Measurements from ENCODE around the gene ECEL1.
"Not testable (repeated sequence)": the region's sequence is repeated elsewhere in the genome, so short reads cannot be mapped to it uniquely, and the experiment has no call there.

Gene ECEL1, protein sequence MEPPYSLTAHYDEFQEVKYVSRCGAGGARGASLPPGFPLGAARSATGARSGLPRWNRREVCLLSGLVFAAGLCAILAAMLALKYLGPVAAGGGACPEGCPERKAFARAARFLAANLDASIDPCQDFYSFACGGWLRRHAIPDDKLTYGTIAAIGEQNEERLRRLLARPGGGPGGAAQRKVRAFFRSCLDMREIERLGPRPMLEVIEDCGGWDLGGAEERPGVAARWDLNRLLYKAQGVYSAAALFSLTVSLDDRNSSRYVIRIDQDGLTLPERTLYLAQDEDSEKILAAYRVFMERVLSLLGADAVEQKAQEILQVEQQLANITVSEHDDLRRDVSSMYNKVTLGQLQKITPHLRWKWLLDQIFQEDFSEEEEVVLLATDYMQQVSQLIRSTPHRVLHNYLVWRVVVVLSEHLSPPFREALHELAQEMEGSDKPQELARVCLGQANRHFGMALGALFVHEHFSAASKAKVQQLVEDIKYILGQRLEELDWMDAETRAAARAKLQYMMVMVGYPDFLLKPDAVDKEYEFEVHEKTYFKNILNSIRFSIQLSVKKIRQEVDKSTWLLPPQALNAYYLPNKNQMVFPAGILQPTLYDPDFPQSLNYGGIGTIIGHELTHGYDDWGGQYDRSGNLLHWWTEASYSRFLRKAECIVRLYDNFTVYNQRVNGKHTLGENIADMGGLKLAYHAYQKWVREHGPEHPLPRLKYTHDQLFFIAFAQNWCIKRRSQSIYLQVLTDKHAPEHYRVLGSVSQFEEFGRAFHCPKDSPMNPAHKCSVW

DNA sequence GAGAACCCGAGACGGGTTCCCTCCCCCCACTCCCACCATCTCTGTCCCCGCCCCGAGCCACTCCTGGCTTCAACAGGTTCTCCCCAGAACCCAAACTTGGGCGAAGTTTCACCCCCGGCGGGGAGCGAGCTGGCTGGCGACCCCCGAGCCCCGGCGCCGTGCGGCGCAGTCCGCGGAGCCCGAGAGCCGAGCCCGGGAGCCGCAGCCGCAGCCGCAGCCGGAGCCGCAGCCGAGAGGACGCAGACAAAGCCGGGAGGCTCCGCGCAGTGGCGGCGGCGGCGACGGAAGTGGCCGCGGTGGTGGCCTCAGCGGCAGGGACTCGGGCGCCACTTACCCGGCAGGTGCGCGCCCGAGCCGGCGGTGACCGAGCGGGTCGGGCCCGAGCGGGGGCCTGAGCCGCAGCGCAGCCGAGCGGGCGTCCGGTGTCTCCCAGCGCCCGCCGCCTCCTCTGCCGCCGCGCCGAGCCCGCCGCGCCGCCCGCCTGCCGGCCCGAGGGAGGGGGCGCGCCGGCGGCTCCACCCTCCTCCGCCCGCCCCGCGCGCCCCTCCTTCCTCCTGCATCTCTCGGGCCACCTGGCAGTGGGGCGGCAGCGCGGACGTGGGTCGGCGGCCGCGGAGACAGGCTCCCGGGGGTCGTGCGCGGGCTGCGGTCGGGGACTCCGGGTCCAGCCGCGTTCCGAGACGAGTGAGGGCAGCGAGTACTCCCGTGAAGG is at the start of gene ECEL1:
Gene ECEL1 (minus strand): TSS at position 450 of the 712 bp plus-strand sequence. CDS start 1,181 bp downstream, outside the sequence.
- no peak for DNase-seq

DNA sequence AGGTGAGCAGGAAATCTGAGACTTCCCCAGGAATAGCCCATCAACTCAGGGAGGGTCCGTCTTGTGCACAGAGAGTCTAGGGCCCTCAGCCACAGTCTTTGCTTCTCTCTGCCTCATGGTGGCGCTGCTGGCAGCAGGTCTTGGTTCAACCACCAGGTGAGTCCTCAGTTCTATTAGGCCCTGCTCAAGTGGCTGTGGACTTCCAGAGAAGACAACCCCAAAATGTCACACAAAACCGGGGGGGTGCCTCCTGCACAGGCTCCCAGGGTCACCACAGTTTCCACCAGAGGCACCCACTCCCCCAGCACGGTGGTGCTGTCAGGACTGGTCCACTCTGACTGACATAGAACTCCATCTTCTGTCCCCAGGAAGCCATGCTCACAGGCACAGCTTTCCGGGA is 49.4 kb upstream of the ECEL1 start:
- DNase-seq, result no peak

DNA sequence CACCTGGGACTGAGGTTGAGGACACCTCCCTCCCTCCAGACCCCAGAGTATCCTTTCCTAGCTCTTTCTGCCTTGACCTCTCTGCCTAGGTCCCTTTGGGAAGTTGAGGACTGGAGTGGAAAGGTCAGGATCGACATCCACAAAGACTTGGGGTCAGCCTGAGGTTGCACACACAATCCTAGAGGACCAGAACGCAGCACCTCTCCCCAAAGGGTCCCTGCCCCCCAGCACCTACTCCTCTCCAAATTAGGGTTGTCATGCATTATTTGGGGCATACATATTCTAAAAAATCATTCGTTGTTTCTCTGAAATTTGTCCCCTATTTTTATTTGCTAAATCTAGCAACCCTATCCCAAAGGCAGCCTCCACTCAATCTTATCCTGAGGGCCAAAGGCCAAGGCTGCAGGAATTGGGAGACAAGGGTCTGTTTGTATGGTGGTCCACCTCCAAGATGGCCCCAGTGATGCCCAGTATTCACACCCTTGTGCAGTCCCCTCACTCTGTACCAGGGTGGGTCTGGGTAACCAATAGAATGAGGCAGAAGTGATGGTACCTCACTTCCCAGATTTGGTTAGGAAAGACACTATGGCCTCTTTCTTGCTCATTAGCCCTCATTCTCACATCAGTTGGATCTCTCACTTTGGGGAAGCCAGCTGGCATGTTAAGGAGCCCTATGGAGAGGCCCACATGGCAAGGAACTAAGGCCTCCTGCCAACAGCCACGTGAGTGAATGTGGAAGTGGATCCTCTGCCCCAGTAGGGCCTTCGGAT is 48.3 kb upstream of the ECEL1 start:
- no peak for DNase-seq

DNA sequence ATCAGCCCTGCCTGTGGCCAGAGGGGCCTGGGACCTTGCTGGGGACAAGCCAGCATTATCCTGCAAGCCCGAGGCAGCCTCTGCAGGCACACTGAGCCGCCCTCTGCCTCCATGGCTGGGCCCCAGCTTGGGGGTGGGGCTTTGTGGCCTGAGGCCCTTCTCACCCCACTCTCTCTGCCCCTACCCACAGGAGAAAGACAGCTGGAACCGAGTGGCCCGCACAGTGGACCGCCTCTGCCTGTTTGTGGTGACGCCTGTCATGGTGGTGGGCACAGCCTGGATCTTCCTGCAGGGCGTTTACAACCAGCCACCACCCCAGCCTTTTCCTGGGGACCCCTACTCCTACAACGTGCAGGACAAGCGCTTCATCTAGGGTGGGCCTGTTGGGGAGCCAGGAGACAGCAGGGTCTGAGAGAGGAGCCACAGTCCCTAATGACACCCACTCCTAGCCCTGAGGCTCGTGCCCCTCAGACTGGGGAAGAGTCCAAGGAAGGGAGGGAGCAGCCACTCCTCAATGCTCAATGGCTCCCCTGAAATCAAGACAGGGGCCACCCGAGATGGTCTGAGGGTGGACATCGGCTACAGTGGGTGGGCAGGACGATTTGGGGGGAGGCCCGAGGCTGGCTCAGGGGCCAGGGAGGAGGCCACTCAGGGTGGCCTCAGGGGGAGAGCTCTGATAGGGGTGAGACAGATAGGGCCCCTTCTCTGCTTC is 47.5 kb upstream of the ECEL1 start:
- DNase-seq, result no peak

DNA sequence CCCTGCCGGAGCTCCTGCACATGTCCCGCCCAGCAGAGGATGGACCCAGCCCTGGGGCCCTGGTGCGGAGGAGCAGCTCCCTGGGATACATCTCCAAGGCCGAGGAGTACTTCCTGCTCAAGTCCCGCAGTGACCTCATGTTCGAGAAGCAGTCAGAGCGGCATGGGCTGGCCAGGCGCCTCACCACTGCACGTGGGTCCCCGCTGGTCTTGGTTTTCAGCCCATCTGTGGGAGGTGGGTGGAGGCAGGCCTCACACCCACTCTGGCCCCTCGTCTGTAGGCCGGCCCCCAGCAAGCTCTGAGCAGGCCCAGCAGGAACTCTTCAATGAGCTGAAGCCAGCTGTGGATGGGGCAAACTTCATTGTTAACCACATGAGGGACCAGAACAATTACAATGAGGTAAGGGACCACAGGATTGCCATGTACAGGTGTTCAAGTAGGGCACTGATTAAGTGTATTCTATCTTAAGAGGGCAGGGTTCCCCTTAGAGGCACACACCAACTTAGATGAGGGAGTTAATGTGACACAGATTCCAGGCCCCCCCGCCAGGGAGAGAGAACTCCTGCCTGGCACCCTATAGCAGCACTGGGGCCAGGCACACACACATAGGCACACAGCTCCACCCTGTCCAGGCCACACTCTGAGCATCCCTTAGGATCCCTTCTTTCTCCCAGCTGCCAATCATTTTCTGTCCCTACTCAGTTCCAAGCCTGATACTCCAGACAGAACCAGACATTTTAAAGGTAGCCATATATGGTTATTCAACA is 46.5 kb upstream of the ECEL1 start:
- no peak for DNase-seq

DNA sequence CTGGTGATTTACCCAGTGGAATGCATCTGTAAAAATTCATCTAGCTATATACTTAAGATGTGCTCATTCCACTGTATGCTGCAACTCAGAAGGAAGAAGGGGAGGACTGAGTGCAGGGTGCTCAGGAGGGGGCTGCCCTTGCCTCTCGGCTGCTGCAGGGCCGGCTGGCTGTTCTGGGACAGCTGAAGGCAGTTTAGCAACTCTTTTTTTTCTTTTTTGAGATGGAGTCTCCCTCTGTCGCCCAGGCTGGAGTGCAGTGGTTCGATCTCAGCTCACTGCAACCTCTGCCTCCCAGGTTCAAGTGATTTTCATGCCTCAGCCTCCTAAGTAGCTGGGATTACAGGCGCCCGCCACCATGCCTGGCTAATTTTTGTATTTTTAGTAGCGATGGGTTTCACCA is 45.2 kb upstream of the ECEL1 start:
- not testable (repeated sequence) for DNase-seq

DNA sequence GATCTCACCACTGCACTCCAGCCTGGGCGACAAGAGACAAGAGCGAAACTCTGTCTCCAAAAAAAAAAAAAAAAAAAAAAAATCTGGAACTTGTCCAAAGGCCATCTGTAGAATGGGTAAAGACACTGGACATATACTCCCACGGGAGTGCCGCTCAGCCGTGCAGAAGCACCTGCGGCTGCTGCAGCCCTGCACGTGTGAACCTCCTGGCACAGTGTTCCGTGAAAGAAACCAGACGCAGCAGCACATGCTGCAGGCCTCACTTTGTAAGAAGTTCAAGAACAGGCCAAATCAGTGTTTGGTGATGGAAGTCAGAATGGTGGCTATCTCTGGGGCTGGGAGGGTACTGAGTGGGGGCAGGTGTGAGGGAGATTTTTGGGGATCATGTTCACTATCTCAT is 44.8 kb upstream of the ECEL1 start:
- DNase-seq, result no peak

DNA sequence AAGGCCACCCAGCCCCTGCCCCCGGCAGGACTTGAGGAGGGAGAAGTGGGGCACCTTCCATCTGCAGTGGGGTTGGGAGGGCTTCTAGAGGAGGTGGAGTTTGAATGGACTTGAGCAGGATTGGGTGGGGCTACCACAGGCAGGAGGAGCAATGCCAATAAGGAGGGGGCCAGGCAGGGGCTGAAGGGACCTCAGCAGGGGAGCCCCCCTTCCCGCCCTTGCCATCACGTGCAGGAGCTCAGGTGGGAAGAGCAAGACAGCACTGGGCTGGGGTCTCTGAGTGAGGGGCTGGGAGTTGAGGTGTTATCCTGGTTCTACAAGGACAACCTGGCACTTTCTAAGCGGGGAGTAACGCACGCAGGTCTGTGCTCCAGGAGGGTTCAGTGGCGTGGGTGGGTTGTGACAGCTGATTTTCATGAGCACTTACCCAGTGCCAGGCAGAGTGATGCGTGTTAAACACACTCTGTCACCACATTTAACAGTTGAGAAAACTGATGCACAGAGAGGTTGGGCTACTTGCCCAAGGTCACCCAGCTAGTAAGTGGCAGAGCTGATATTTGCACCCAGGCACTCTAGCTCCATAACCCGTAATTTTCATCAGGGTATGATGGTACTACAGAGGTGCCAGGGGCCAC is 43.1 kb upstream of the ECEL1 start:
- DNase-seq, result no peak

DNA sequence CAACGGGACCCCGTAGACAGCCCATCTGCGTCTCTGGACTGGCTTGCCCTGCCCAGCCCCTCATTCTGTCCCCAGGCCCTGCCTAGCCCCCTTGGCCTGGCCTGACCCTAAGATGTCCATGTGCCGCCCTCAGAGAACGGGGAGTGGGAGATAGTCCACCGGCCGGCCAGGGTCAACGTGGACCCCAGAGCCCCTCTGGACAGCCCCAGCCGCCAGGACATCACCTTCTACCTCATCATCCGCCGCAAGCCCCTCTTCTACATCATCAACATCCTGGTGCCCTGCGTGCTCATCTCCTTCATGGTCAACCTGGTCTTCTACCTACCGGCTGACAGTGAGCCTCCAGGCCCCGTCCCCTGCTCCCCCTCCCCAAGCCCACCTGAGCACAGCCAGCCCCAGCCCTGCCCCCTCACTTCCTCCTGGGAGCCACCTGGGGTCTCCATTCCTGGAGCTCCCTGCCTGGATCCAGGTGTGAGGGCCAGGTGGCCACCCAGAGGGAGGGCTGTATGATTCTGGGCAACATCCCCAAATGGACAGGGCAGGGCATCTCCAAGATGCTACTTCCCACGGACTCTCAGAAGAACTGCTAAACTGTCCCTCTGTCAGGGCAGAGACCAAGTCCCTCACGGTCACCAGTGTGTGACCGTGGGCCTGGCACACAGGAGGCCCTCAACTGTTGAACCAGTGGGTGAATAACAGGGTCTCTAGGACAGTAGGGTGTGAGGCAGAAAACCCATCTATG is 42.3 kb upstream of the ECEL1 start:
- DNase-seq, result no peak

DNA sequence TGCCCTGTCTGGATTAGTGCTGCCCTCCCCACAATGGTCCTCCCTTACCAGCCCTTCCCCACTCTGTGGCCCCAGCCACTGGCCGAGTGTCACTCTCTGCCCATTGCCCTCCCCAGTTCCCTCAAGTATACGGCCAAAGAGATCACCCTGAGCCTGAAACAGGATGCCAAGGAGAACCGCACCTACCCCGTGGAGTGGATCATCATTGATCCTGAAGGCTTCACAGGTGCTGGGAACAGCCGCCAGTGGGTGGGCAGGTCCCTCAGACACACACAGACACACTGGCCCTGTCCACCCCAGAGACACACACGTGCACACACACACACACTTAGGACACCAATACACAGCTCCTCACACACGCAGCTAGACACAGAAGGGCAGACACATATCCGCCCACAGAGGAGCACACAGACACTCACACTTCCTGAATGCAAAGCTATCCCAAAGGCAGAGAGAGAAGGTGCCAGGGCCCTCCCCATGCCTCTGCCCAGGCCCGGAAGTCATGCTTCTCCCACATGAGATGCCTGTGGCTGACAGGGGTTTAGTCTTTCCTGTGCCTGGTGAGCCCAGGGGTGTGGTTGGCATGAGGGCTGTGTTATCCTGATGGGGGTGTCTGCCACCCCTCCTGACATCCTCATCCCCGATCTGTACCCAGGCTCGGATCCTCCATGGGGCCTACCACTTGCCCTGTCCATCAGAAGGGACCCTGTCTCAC is 41.3 kb upstream of the ECEL1 start:
- DNase-seq, result no peak

DNA sequence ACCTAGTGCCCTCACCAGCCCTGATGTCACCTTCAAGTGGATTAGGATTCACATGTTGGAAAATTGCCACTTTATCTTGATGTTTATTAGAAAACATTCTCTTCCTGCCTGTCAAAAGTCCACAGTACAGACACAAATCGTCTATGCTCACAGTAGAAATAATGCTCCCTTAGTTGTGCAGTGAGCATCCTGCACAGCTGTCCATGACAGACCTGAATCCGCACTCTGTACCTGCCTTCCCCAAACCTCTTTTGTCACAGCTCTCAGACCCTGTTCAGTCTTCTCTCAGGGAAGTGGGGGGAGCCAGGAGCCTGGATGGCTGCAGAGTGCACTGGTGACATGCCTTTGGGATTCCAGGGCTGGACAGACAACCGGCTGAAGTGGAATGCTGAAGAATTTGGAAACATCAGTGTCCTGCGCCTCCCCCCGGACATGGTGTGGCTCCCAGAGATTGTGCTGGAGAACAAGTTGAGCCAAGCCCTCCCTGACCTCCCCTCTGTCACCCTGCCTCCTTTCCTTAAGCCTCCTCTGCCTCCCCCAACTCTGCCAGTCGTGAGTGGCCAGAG is 40.4 kb upstream of the ECEL1 start:
- DNase-seq, result no peak

DNA sequence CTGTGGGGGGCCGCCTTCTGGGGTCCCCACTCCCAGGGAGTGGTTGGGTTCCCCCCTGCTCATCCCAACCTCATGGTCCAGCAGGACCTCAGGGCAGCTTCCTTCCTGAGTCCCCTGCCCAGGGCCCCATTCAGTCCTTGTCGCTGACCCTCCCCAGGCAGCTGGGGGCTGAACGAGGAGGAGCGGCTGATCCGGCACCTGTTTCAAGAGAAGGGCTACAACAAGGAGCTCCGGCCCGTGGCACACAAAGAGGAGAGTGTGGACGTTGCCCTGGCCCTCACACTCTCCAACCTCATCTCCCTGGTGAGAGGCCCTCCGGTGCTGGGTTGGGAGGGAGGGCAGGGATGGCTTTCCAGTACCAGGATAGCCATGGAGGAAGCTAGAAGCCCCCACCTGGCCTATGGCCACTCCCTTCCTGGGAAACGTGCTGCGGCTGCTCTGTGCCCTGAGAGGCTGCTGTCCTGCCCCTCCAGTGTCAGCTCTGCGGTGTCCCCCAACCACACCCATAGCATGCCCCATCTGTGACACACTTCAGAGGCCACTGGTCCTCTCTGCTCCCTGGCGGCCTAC is 38.8 kb upstream of the ECEL1 start:
- DNase-seq, result no peak

DNA sequence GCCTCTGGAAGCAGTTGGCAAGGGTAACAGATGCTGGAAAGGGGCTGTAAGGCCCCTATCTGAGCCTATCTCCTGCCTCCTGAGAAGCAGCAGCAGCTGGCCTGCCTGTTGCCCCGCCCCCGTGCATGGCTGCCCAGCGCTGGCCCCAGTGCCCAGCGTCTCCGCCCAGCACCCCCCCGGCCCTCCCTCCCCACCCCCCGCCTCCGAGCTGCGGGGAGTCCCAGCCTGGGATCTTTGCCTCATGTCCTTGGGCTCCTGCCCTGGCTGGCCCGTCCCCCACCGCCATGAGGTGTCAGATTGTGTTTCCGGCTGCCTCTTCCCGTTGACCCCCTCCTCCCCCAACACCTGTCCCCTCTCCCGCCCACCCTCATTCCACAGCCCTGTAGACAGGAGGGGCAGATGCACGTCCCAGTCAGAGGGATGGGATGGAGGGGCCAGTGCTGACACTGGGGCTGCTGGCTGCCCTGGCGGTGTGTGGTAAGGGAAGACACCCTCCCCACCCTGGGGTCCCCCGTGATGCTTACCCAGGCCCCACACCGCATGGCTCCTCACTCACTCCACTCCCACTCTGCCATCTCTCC is 38.2 kb upstream of the ECEL1 start, which contains the start of gene CHRND:
Gene CHRND (plus strand): TSS at position 370 of the 581 bp plus-strand sequence. CDS start 56 bp downstream, at position 426.
- no peak for DNase-seq

DNA sequence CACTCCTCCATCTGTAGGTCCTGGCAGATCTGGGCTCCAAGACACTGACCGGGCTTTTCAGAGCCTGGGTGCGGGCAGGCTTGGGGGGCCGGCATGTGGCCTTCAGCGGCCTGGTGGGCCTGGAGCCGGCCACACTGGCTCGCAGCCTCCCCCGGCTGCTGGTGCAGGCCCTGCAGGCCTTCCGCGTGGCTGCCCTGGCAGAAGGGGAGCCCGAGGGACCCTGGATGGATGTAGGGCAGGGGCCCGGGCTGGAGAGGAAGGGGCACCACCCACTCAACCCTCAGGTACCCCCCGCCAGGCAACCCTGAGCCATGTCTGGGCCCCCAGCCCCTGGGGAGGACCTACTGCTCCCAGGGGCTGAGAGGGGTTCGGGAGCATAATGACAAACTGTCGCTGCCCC is 37.6 kb upstream of the ECEL1 start:
- no peak for DNase-seq

DNA sequence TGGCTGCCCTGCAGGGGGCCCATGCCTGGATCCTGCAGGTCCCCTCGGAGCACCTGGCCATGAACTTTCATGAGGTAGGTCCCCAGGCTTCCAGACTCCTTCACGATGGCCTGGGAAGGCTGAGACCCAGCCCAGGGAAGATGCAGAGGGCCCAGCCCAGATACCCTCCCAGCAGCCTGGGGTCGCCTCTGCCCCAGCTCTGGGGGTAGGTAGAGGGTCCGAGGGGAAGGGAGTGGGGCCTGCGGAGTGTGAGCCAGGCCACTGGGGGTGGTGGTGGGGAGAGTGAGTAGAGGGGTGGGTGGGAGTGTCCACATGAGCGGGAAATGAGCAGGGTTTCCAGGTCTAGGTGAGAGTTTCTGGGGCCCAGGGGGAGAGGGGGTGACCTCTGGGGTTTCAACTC is 37.1 kb upstream of the ECEL1 start:
- DNase-seq, result no peak

DNA sequence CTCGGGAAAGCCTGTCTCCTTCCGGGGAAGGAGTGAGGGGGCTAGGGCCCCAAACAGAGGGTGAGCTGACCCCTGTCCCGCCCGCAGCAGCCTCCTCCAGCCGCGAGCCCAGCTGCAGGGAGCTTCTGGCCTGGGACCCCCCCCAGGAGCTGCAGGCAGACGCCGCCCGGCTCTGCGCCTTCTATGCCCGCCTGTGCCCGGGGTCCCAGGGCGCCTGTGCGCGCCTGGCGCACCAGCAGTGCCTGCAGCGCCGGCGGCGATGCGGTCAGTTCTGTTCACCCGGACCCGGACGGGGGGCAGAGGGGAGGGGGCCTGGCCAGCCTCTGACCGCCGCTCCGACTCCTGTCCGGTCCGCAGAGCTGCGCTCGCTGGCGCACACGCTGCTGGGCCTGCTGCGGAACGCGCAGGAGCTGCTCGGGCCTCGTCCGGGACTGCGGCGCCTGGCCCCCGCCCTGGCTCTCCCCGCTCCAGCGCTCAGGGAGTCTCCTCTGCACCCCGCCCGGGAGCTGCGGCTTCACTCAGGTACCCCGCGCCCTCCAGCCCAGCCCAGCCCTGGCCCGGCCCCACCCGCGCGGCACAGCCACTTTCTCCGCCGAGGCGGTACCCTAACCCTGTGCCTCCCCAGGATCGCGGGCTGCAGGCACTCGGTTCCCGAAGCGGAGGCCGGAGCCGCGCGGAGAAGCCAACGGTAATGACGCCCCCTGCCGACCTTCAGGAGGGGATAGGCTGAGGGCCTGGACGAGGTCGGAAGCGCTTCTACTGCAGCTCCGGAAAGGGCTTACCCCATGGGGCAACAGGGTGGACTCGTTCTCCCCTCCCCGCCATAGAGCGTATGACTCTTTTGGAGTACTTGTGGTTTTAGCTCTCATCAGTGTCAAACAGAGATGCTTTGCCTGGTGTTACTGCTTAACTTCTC is 36.3 kb upstream of the ECEL1 start:
- DNase-seq, result no peak

DNA sequence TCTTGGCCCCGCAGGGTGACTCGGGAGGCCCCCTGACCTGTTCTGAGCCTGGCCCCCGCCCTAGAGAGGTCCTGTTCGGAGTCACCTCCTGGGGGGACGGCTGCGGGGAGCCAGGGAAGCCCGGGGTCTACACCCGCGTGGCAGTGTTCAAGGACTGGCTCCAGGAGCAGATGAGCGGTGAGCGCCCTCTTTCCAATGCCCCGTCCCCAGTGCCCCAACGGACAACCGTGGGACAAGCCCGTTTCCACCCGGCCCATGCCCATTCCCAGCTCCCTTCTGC is 35.7 kb upstream of the ECEL1 start:
- no peak for DNase-seq
